Stimulated activated naive CD4-positive, alpha-beta T cell (primary cell): Measurements from ENCODE around the gene PHLDA1.
"Not testable (repeated sequence)": the region's sequence is repeated elsewhere in the genome, so short reads cannot be mapped to it uniquely, and the experiment has no call there.

Source experiments
- DNase-seq, 6 experiments: peaks; one replicate each; lab custom pipeline; 2025; lab: John Stamatoyannopoulos, UW

The PHLDA1 gene

DNA sequence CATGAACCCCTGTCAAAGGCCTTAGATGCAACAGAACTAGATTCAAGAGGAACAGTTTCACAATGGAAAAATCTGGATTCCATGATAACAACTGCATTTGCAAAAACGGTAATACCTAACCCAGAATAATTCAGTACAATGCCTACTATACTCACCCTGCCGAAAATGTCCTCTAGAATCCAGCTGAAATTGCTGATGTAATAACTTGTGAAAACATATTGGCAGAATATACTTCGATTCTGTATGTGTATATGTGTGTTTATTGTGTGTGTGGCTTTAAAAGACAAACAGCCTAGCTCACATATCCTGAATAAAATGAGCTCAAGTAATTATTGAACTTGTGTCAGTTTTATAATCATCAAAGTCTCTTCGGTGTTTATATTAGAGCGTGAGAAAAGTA lies 46.0 kb downstream of the PHLDA1 start:
- no peak for DNase-seq

DNA sequence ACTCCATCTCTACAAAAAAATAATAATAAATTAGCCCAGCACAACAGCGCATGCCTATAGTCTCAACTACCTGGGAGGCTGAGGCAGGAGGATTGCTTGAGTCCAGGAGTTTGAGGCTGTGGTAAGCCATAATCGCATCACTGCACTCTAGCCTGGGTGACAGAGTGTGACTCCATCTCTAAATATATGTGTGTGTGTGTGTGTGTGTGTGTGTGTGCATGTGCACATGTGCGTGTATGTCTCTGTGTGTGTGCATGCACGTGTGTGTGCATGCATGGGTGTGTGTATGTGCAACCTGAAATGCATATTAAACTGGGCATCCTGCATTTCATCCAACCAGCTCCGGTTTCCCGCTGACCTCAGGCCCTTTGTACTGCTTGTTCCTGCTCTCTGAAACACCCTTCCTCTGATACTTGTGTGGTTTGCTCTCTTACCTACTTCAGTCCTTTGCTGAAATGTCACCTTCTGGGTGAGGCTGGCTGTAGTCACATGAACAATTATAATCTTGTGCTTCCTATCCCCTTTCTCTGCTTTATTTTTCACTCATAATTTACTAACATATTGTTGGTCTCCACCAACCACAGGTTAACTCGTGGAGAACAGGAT lies 46.9 kb downstream of the PHLDA1 start:
- no peak for DNase-seq

DNA sequence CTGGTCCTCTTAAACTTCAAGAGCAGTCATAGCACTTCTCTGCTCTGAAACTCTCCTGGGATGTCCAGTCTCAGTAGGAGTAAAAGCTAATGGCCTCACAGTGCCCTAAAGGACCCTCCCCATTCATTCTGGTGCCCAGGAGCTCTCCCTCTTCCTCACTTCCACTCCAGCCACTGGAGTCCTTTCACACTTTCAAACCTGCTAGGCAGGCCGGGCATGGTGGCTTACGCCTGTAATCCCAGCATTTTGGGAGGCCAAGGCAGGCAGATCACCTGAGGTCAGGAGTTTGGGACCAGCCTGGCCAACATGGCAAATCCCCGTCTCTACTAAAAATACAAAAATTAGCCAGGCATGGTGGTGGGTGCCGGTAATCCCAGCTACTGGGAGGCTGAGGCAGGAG lies 47.7 kb downstream of the PHLDA1 start:
- DNase-seq = not testable (repeated sequence)

DNA sequence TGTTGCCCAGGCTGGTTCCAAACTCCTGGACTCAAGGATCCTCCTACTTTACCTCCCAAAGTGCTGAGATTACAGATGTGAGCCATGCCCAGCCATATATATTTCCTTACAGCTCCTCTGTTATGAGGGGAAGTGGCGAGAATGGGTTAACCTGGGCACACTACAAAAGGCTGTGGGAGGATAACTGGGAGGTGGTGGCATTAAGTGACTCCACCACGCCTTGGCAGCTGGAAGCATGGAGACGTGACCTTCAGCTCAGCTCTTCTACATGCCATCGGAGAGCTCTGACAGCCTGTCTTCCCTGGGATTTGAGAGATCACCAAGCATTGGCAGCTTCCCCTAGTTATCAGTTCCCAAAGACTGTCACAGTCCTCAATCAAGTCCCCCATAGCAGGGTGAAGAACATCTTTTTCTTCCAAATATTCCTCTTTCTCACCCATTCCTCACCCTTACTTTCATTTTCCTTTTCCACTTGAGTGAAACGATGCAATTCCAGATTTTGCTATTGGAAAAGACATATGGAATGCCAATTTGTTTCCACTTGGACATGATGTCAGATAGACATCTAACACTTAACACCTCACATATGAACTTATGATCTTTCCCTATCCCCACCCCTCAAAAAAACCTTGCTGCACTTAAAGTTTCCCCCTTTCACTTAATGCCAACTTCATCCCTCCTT lies 48.5 kb downstream of the PHLDA1 start:
- DNase-seq = no peak

DNA sequence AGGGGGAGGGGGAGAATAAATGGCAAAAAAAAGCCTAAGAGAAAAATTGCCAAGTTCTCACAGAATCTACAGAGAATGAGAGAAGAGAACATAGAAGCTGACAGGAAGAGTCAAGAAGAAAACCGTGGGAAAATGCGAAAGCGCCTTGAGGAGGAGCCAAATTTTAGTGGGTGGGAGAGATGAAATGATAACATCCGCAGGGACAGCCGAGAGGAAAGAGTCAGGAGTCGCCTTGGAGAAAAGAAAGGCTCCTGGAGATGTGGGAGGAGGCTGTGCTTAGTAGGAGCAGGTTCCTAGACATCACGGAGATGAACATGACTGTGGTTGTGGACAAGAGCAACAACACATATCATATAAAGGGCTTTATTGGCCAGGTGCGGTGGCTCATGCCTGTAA lies 49.4 kb downstream of the PHLDA1 start:
- no peak for DNase-seq

DNA sequence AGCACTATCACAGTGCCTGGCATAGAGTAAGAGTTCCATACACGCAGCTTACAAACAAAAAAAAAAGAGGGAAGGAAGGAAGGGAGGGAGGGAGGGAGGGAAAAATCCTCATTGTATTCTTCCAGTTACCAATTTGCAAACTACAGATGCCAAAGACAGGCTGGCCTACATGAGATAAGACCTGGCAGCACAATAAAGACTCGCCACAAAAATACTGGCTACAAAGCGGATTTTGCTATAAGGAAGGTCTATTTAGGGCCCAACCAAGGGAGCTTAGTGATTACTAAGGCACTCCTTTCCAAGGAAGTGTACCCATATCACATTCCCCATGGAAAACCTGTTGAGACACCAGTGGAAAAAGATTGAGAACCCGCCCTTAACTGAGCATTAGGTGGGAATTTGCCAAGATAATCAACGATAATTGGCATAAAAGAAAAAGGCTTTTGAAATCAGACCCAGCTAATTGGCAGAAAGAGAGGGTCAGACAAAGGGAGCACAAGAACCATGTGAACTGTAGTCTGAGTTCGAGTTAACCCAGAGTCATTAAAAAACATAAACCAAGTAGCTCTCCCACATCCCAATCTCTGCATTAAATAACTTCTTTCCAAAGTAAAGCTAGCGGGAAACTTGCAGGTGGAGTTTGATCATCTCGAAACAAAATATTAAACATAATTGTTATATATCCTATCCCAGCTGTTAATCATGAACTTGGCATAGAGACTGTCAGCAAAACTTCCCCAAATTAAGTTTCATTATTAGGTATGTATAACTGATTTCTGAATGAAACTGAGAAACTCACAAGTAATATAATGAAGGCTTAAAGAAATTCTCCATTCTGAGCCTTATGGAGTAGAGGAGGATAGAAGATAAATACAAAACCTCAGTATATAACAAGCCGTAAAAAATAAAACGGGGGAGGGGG lies 50.1 kb downstream of the PHLDA1 start:
- DNase-seq = no peak

DNA sequence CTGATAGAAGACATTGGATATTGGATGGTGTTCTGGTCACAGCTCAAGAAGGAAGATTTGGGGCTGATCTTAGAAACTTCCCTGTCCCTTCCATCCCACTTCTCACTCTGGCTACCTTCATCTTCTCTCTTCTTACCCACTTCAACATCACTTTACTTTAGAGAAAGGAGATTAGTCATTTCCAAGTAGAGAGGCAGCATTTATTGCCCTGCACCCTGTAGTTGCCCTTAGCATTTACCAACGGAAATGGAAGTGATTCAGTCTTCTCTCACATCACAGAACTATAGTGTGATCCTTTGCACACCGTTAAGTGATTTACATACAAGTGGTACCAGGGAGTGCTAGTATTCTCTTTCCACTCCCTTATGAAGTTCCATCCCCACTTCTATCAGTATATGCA lies 52.4 kb downstream of the PHLDA1 start:
- DNase-seq = no peak

DNA sequence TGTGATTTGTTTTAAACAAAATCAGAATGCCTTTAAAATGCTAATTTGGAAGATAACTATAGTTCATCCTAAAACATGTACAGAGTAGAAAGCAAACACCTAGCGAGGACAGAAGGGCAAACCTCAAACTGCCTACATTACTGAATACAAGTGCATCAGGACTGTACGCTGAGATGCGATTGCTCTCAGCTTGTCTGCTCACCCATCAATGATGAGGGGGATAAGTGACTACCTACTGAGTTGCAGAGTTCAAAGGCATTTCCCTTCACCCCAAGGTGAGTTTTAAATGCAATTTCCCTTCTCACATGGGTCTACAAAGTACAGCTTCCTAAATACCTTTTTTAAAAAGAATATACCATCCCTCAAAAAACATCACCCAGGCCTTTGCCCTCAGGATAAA lies 52.9 kb downstream of the PHLDA1 start:
- DNase-seq = no peak

DNA sequence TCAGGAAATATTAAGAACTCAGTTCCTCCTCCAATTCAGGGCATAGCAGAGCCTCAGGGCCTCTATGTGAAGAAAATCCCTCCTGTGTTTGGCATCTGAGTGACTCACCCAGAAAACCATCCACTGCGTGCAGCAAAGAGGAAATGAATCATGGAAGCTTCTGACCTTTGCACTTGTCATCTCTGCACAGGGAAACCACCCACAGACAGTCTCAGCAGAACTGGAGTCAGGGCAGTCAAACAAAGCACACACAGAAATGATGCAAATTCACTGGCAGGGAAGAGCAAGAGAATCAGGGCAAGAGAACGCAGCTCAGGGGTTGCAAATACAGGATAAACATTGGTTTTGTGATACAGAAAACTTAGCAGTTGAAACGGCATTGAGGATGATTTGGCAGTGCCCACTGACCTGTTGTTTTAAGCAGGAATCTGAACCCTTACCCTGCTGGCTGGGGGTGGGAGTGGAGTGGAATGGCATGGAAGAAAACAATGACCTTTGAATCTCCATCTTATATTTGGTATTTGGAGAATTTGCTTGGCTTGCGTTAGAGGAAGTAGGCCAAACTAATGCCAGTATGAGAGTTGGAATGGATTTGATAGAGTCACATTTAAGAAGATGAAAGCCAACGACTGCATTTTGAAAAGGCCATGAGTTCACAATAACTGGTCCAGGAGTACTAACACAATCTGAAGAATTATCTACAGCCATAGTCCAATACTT lies 53.5 kb downstream of the PHLDA1 start:
- peak in 5 of 6 experiments; percentile 12 to 44 (median 23) for DNase-seq

DNA sequence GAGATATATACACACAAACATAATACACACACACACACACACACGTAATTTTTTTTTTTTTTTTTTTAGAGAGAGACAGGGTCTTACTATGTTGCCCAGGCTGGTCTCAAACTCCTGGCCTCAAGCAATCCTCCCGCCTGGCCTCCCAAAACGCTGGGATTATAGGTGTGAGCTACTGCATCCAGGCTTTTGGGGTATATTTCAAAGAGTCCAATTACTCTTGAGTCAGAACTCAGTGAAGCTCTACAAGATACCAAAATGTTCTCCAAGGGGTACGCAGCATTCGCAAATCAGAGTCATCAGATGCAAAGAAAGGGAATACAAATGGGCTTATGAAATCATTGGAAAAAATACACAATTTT lies 54.0 kb downstream of the PHLDA1 start:
- no peak for DNase-seq

DNA sequence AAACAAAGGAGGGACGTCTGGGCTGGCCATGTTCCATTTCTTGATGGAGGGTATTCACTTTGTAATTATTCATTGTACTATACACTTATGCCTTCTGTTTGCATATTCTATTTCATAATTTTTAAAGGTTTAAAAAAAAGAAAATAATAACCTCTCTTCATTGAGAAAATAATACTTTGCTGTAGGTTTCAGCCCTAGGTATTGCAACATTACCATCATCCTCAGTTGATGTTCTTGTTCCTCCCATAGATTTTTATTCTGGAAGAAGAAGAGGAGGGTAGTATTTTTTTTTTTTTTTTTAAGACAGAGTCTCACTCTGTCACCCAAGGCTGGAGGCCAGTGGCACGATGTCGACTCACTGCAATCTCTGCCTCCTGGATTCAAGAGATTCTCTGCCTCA lies 54.7 kb downstream of the PHLDA1 start:
- no peak for DNase-seq

DNA sequence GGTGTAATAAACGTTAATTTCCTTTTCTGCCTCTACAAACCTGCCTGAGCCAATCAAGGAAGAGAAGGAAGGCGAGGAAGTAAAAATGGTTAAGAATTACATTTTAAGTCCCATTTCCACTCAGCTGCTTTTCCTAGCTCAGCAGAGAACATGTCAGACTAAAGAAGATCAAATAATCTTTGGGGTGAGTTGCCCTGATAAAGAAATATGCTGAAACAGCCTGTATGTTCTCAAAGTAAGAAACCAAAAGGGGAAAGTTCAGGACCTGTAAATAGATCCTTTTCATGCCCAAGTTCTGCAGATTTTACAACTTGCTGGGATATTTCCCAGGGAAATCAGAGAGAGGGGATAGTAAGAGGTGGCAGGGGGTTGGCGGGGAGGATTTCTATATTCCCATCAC lies 55.5 kb downstream of the PHLDA1 start:
- no peak for DNase-seq

DNA sequence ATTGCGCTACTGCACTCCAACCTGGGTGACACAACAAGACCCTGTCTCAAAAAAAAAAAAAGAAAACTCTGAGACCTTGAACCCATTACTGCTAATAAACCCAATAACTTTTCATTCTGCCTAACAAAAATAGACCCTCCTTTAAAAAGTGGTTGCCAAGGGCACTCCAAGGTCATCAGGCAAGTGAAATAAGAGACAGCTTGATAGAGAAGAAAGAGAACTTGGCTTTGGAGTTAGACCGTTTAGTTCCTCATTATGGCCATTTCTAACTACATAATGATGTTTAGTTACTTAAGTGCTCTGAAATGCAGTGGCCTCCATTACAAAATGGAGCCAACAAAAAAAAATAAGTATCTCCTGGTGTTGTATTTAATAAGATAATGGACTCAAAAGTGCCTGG lies 55.9 kb downstream of the PHLDA1 start:
- DNase-seq = no peak
